Stimulated activated CD8-positive, alpha-beta memory T cell treated with anti-CD3 and anti-CD28 coated beads, Interleukin-15, amount 100 ng/mL, for 1 hour (primary cell): Measurements from ENCODE around the gene ANXA5.

Experiments
- DNase-seq: peaks from one replicate; pipeline ENCODE4 v3.0.0-alpha.2; 2020; ENCODE audit warnings: low read depth

The ANXA5 gene

DNA sequence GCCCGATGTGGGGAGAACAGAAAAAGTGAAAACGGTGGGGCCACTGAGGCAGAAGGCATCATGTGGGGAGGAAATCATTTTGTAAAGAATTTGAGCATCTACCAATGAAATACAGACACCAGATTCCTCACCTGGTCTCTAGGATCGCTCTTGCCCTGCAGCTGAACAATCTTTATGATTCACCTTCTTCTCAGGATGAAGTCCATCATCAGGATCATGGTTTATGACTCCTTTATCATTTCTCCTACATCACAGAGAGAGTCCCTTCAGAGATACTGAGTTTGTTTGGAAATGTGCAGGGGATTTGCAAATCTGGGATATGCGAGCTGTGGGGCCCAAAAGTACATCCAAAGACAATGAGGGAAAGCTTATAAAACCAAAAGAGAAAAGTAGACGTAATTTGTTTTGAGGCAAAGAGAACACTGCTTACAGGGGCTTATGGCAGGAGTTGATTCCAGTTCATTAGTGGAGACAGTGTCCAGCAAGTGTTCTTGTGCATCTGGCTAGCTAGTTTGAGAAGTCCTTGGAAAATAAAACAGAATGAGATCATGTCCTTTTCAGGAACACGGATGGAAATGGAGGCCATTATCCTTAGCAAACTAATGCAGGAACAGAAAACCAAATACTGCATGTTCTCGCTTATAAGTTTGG lies 15.3 kb upstream of the ANXA5 start:
- DNase-seq = no peak

DNA sequence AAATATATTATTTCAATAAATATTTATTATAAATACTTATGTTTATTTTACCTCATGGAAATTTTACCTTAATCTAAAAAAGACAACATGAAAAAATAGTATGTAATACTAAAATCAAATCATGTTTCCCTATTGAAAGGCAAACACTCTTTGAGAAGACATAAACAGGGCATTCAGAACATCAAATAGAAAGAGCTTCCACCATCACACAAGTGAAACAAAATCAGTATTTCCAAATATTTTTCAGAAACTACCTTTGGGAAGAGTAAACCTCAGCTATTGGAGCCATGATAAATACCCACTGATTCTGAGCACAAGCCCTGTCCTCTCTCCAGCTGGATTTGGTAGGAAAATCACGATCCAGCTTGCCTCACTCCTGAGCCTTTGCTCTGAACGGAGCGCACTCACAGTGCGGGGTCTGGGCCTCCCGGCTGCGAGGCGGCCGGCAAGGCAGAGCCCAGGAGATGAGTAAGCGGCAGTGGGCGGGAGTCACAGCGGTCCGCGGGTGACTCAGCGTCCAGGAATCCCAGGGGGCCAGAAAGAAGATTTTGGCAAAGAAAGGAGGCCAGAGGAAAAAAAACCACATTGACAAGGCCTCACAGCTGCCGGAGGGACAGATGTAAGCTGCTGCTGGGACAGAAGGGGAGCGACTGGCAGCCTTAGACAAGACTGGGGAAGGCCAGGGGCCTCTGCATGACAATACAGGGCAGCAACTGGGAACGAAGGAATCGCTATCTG lies 14.7 kb upstream of the ANXA5 start:
- DNase-seq = no peak

DNA sequence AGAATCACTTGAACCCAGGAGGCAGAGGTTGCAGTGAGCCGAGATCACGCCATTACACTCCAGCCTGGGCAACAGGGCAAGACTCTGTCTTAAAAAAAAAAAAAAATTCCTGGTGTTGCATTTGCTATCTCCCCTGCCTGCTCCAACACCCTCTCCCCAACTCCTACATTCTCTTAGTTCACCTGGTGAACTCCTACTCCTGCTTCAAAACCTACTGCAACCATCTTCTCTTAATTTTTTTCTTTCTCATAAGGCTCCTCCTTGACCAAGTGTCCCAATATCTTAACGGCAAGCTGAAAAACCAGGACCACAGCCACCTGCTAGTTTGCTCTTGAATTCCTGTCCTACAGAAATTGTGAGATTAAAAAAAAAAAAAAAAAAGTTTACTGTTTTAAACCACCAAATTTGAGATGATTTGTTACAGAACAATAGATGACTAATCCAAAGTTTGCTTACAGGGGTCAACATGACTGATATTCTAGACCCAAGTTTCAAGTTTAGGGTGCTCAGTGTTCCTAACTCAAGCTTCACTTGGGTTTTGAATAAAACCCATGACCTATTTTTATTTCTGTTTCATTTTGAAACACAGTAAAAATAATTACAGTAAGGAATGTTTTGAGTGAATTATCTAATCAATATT lies 13.1 kb upstream of the ANXA5 start:
- no peak for DNase-seq

DNA sequence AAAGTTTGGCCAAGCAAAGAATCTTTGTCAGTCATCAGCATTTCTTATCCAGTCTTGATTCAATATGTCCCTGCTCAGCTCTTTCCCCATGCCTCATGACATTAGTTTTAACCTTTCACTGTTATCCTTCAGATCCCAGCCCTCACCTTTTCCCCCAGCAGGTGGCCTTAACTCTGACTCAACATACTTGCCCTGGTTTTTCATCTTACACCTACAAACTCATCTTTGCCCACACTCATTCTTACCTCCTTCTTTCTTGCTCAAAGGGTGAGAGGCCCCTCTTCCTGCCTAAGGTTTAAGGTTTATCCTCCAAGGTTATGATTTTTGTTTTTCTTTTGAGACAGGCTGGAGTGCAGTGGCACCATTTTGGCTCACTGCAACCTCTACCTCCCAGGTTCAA lies 10.6 kb upstream of the ANXA5 start:
- DNase-seq = no peak

DNA sequence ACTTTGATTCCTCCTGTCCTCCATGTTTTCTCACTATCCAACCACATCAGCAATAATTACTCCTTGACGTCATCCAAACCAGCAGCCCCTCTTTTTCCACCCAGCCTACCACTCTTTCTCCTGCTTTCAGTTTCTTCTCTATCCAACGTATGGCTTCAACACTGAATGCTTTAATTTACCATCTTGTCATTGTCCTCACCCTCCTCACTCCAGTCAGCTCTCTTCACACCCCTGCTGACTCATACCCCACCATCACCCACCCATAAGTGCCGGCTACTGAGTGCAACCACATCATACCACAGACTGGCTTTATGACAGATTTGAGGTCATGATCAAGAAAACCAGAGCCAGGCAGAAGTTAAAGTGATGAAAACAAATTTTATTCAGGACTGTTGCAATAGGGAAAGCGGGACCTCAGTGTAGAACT lies 9.8 kb upstream of the ANXA5 start:
- DNase-seq = peak; percentile 14

DNA sequence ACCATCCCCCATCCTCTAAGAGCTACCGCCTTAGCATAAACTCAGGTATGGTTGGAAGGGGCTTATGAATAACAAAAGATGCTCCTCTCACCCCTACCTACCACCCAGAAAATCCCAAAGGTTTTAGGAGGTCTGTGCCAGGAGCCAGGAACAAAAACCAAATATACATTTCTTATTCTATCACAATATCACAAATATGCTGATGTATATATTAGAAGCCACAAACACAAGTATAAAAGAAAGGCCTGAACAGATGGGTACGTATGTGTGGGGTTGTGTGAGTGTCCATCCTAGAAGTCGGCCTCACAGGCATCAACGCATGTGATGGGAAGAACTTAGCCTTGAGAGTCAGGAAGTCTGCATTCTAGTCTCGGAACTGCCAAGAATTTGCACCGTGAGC lies 8.7 kb upstream of the ANXA5 start:
- no peak for DNase-seq

DNA sequence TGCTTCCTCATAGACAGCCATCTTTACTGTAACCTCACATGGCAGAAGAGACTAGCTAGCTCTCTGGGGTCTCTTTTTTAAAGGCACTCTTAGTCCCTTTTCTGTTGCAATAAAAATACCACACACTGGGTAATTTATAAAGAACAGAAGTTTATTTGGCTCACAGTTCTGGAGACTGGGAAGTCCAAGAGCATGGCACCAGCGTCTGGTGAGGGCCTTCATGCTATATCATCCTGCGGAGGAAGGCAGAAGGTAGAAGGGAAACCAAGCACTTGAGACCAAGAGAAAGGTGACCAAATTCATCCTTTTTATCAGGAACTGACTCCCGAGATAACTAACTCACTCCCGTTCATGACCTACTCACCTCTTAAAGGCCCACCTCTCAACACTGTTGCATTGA lies 5.4 kb upstream of the ANXA5 start:
- DNase-seq = no peak

DNA sequence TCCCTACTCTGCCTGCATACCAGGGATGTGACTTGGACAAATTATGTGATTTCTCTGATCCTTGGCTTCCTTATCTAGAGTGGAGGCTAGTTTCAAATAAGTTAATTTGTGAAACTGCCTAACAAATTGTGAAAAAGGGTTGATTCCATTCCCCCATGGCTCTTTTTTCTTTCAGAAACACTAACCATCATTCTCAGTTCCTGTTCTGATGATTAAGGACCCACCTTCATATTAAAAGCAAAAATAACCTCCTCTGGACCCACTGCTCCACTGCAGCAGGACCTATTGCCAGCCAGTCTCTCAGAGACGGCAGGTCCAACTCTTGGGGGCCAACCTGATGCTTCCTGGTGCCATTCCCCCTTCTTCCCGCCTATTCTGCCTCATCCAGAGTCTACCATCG lies 4.5 kb upstream of the ANXA5 start:
- no peak for DNase-seq

DNA sequence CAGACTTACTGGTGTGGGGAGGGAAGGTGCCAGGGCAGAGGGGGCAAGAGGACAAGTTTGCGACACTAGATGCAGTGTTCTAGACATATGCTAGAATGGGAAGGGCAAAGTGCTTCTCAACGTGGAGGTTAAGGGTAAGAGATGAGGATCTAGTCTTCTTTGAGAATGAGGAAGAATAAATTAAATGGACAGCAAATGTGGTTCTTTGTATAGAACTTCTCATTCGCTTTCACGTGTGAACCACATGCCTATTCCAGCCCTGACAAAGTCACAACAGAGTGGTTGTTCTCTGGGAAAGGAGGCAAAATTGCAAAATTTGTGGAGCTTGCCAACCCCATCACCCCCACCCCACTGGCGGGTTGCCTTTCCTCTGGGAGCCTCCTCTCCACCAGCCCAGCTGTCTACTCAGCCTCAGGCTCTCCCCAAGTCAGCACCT lies 1.5 kb upstream of the ANXA5 start:
- no peak for DNase-seq

DNA sequence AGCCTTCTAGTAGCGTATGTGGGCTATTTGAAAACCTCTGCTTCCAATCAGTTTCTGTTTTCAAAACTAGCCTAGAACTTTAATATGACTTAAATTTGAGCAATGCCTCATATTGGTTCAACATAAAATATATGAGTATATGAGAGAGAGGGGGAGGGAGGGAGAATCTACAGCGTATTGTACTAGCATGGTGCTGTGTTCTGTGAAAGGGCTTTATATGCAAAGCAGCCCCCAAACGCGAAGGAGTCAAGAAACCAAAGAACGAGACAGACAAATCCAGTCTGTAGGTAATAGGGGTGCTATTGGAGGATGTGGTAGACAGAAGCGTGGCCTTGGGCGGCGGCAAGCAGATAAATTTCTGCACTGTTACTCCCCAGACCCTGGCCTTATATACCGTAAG lies 784 bp upstream of the ANXA5 start:
- no peak for DNase-seq

DNA sequence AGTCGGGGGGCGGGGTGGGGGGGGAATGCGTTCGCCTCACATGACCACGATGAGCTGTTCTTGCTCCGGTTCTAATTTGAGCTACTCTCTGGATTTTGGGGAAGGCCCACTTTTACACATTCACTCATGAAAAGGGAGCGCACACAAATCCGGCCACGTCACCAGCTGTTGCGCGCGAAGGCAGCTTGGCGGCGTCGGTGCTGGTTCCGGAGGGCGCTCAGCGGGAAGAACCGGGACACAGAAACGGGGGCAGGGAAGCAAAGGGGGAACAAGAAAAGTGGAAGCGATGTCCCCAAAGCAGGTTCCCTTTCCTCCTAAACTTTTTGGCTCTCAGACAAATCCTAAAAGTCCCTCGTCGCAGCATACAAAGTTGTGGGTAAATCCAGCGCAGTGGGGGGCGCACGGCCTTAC lies 605 bp downstream of the ANXA5 start:
- peak; percentile 15 for DNase-seq

DNA sequence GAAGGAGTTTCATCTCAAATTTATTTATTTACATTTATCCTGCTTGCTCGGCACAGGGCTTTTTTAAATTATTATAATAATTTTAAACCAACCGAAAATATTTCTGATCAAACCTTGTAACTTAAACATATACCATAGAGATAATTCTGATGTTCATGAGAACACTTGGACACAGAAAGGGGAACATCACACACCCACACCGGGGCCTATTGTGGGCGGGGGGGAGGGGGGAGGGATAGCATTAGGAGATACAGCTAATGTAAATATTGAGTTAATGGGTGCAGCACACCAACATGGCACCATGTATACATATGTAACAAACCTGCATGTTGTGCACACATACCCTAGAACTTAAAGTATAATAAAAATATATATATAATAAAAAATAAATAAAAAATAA lies 2.9 kb downstream of the ANXA5 start:
- DNase-seq = no peak

DNA sequence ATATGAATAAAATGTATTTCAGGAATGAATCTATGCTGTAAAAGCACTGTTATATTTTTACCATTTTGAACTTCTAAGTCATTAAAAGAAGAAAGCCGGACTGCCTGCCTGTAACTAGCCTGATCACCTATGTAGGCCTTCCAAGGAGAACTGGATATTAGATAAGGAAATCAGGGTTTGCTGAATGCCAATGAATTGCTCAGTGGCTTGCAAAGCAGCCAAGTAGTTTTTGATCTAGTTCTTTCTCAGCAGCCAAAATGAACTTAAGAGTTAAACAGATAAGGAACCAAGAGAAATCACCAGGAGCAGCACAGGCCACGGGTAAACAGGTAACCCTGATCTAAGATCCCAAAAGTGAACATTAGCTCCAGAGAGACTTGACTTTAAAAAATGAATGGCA lies 3.3 kb downstream of the ANXA5 start:
- no peak for DNase-seq

DNA sequence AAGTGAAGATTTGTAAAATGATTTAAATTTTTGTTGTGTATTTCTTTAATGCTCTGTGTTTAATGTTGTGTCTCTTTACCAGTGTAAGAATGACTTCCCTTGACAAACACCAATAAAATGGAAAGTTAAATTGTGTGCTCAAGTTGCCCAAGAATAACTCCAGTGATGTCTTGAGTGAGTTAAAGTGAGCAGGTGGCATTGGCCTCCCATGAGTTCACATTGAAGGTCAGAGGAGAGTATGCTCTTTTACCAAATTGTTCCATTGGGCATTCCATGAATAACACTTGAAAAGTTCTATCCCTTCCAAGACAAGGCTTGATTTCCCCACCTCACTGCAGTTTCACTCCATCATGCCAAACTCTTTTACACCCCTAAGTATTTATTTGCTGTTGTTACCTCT lies 4.5 kb downstream of the ANXA5 start:
- no peak for DNase-seq

DNA sequence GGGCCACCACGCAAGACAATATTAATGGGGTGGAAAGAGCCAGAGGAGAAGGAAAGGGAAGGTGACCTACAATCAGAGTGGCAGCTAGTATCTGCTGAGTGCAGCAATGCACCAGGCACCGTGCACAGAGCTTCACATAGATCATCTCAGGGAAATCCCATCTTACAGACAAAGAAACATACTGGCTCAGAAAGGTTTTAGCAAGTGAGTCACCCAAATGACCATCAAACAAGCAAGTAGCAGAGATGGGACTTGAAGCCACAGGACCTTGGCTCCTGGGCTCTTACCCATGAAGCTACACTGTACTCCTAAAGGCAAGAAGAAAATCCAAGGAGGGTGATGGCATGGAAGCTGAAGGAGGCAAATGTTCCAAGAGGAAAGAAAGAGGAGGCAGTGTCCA lies 6.8 kb downstream of the ANXA5 start:
- no peak for DNase-seq

DNA sequence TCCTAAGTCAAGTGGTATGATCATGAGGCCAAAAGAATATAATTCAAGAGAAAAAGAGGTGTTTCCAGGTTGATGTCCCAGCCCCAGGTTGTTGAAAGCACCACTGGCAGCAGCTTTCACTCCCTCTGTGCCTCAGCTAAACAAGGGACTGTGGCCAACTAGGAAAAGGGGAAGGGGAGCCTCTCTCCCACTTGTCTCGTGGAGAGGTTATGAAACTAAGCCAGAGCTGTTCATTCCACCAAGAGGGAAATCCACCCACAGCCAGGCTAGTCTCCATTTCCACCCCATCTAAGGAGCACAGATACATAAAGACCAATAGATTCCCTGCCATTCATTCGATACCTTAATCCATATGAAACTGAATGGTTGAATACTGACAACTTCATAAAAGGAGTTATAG lies 8.1 kb downstream of the ANXA5 start:
- DNase-seq = no peak

DNA sequence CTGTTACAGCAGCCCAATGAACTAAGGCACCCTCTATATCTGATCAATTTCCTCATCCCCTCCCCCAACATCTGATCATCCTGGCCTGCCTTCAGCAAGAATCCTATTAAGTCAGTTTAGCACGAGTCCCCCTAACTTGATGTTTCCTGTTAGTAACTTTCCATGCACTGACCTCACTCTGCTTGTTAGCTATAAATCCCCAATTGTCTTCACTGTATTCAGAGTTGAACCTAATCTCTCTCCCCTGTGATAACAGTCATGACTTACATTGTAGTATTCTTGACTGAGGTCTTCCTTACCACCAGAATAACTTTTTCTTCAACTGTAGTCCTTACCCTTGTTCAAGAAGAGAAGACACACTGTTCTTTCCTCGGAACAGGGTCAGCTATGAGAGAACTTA lies 8.5 kb downstream of the ANXA5 start:
- no peak for DNase-seq

DNA sequence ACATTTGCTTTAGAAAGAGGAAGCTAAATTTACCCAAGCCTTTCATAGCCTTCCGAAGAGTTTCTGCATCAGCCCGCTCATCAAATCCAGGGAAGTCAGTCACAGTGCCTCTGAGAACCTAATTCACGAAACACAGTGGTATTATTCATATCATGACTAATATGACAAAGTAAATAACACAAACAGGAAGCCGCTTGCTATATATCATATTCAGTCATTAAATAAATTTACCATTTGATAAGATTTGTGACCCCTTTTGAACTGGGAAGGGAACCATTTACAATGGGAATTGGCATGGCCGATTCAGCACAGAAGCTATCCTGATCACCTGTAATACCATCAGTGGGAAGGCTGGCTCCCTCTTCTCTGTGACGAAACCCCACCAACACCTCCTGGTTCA lies 10.5 kb downstream of the ANXA5 start:
- DNase-seq = no peak

DNA sequence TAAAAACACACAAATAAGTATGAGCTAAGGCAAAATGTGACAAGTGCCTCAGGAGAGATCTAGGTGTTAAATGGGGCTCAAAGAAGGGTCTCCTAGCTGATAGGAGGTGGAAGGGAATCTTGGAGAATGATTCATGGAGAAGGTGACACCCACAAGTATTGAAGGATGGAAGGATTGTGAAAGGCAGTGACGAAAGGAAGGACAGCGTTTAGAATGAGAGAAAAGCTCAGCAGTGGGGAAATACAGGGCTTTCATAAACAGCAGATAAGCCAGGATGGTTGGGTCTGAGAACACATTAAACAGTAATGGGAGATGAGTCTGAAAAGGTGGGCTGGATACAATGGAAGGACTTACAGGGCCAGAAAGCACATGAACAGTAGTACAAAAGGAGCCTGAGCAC lies 11.5 kb downstream of the ANXA5 start:
- DNase-seq = no peak

DNA sequence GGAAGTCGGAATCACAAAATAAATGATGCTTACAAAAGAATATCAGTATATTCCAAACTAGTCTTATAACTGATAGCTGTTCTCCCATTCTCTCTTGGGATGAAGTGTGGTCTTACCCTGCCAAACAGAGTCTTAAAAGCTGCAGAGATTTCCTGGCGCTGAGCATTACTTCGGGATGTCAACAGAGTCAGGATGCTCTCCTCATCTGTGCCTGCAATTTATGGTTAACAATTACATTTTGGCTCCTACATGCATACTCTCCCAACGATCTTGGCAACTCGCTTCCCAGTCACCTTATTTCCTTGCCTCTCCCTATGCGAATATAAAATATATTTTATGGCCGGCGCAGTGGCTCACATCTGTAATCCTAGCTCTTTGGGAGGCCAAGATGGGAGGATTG lies 12.2 kb downstream of the ANXA5 start:
- DNase-seq = no peak

DNA sequence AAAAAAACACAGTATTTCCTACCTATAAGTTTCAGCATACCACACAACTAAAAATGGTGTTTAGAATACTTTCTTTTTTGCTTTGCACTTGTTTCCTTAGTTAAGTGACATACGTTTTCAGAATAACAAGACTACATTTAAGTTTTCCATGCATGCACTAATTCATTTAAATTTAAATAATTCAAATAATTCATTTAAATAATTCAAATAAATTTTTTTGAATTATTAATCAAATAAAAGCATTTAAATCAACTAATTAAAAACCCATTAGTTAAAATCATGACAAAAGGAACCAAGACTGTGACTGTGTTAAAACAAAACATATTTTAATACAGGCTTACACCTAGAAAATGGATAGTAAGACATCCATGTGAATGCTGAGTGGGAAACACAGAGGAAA lies 12.8 kb downstream of the ANXA5 start:
- DNase-seq = no peak

DNA sequence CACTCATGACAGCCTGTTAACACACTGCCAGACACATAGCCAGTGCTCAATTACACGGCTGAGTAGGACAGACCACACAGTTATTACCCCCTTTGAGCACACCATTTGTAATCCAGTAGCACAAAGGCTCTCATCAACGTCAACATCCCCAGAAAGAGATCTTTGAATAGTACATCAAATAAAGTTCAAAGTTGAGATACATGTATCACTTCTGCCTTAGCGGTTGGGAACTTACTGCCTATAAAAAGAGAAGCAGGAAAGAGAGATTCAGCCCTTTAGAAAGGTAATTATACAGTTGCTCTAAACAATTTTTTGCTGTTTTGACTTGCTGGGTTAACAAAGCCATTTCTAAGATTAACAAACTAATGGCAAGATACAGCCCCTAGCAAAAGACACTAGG lies 16.2 kb downstream of the ANXA5 start:
- DNase-seq = no peak

DNA sequence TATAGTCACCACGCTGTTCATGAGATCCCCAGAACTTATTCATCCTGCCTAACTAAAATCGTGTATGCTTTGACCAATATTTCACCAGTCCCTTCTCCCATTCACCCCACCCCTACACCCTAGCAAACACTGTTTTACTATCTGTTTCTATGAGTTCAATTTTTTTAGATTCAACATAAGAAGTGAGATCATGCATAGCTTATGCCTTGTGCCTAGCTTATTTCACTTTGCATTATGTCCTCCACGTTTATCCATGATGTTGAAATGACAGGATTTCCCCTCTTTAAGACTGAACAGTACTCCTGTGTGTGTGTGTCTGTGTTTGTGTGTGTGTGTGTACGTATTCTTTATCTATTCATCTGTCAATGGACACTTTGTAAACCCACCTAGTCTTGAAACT lies 16.8 kb downstream of the ANXA5 start:
- DNase-seq = no peak

DNA sequence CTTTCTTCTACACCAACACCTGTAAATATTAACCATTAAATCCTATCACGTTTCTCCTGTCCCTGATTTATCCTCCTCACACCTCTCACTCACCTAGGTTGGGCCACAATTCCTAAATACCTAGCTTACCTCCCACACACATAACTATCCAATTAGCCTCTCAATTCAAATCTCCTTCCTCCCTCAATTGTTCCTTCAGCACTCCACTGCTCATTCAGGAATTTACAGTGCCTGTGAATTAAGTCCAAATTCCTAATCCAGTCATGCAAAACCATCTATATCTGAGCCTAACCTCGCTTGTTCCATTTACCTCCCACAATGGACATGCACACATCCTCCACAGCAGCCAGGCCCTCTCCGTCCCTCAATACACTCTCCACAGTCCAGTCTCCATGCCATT lies 17.5 kb downstream of the ANXA5 start:
- no peak for DNase-seq
